OCI-M1 (cell line): Measurements from ENCODE around the gene CALHM2.
"Not testable (repeated sequence)": the region's sequence is repeated elsewhere in the genome, so short reads cannot be mapped to it uniquely, and the experiment has no call there.

ENCODE experiments used
- DNase-seq: peaks from one replicate; lab custom pipeline; 2025; lab: John Stamatoyannopoulos, UW

CALHM2 gene

GRCh38 chr10:103451831-103452505 lies at the start of gene CALHM2:
Gene CALHM2 (minus strand): TSS chr10:103452370. CDS start chr10:103449941, 2,429 bp downstream.
- DNase-seq: peak; percentile 74

GRCh38 chr10:103501186-103501585 lies 49.0 kb upstream of the CALHM2 start:
- DNase-seq: no peak

- DNase-seq: no peak
Observed at GRCh38 chr10:103500481-103500880, 48.3 kb upstream of the CALHM2 start.

GRCh38 chr10:103499881-103500280 lies 47.7 kb upstream of the CALHM2 start:
- no peak for DNase-seq

GRCh38 chr10:103498936-103499638 lies 46.9 kb upstream of the CALHM2 start:
- DNase-seq: no peak

- no peak for DNase-seq
Observed at GRCh38 chr10:103497161-103497915, 45.2 kb upstream of the CALHM2 start.

- no peak for DNase-seq
Observed at GRCh38 chr10:103495321-103495720, 43.2 kb upstream of the CALHM2 start.

GRCh38 chr10:103493916-103494877 lies 42.0 kb upstream of the CALHM2 start:
- DNase-seq: no peak

GRCh38 chr10:103493362-103493915 lies 41.3 kb upstream of the CALHM2 start, which contains the start of gene NEURL1:
Gene NEURL1 (plus strand): TSS chr10:103493705. CDS start chr10:103494388, 683 bp downstream.
- no peak for DNase-seq

GRCh38 chr10:103492655-103493261 lies 40.6 kb upstream of the CALHM2 start:
- no peak for DNase-seq

GRCh38 chr10:103491729-103492364 lies 39.7 kb upstream of the CALHM2 start:
- DNase-seq: no peak

- DNase-seq: no peak
Observed at GRCh38 chr10:103490986-103491314, 38.8 kb upstream of the CALHM2 start.

GRCh38 chr10:103487410-103487708 lies 35.2 kb upstream of the CALHM2 start:
- no peak for DNase-seq

GRCh38 chr10:103486635-103487409 lies 34.7 kb upstream of the CALHM2 start:
- not testable (repeated sequence) for DNase-seq

- peak; percentile 88 for DNase-seq
Observed at GRCh38 chr10:103481974-103482531, 29.9 kb upstream of the CALHM2 start.

GRCh38 chr10:103480521-103480920 lies 28.4 kb upstream of the CALHM2 start:
- DNase-seq: no peak

GRCh38 chr10:103479135-103479534 lies 27.0 kb upstream of the CALHM2 start, which contains the start of gene CALHM3:
Gene CALHM3 (minus strand): TSS chr10:103479240. CDS start chr10:103479032, 208 bp downstream.
- DNase-seq: no peak

- no peak for DNase-seq
Observed at GRCh38 chr10:103478671-103479070, 26.5 kb upstream of the CALHM2 start.

- peak; percentile 57 for DNase-seq
Observed at GRCh38 chr10:103476046-103476768, 24.0 kb upstream of the CALHM2 start.
